H1 (cell line): ENCODE data around the gene CSRNP3.

Experiments
- GABPA ChIP-seq: IDR thresholded peaks from 2 replicates; pipeline ENCODE4 v1.6.1; 2011; ENCODE audit warnings: mild to moderate bottlenecking, low read length, moderate library complexity, borderline replicate concordance; ENCODE audit not compliant: insufficient read depth
- HDAC2 ChIP-seq, 2 experiments: fragments of 300-600 bp in 1 of 2; sonication (generic) in 1 of 2; IDR thresholded peaks; 2 replicates each; pipeline ENCODE4 v1.6.1; 2011 to 2012; ENCODE audit warnings: low read depth in 2 of 2, low read length in 2 of 2, mild to moderate bottlenecking in 2 of 2, moderate library complexity in 2 of 2, borderline replicate concordance in 1 of 2, inconsistent platforms in 1 of 2
- NRF1 ChIP-seq: IDR thresholded peaks from 2 replicates; pipeline ENCODE4 v1.6.1; 2011; ENCODE audit warnings: mild to moderate bottlenecking, low read depth, low read length, improper control_type of control experiment
- TBP ChIP-seq: IDR thresholded peaks from 2 replicates; pipeline ENCODE4 v1.6.1; 2011; ENCODE audit warnings: low read depth, low read length, improper control_type of control experiment
- YY1 ChIP-seq: IDR thresholded peaks from 2 replicates; pipeline ENCODE4 v1.6.1; 2011; ENCODE audit warnings: low read depth, mild to moderate bottlenecking, low read length

- TF ChIP-seq GABPA, result no peak
- TF ChIP-seq YY1, result no peak
- TF ChIP-seq TBP, result no peak
- TF ChIP-seq HDAC2 (IDR thresholded peaks at IDR 0.05; ENCODE audit: borderline replicate concordance in 1 of 2, low read depth in 2 of 2, low read length in 2 of 2), result no peak
- no peak for TF ChIP-seq NRF1
Observed at GRCh38 chr2:165539985-165540384, 70.5 kb downstream of the CSRNP3 start.
